GM12864 (cell line): ENCODE data around the gene IGF2BP3.

ENCODE experiments used
- DNase-seq: peaks from one replicate; pipeline ENCODE4 v3.0.0-alpha.2; 2011; ENCODE audit warnings: low read depth
- H3K4me3 ChIP-seq: 2 replicates; pipeline ENCODE4 v1.5.1; 2011; ENCODE audit warnings: mild to moderate bottlenecking, low read depth, low read length, control low read depth
- CTCF ChIP-seq: IDR thresholded peaks from 2 replicates; pipeline ENCODE4 v1.5.1; 2011; ENCODE audit warnings: low read depth, mild to moderate bottlenecking, moderate library complexity, low read length, control low read depth, inconsistent platforms; ENCODE audit errors: missing control alignments

Gene IGF2BP3

GRCh38 chr7:23475576-23475839 lies 5.2 kb upstream of the IGF2BP3 start:
- DNase-seq, result no peak
- no peak for TF ChIP-seq CTCF
- peak overlapping the region; percentile 72; the same call in 1 of the 2 replicates for H3K4me3 ChIP-seq

GRCh38 chr7:23474829-23475575 lies 4.7 kb upstream of the IGF2BP3 start:
- DNase-seq, result no peak

GRCh38 chr7:23474094-23474828 lies 4.0 kb upstream of the IGF2BP3 start:
- DNase-seq, result peak; percentile 91
- peak overlapping the region; percentile 72 for H3K4me3 ChIP-seq
- TF ChIP-seq CTCF, result no peak

More at GRCh38 chr7:23474829-23475575, 4.7 kb upstream of the IGF2BP3 start:
- H3K4me3 ChIP-seq, result peak overlapping the region; percentile 72
- TF ChIP-seq CTCF, result no peak

- no peak for DNase-seq
- peak overlapping the region; percentile 59 for H3K4me3 ChIP-seq
- no peak for TF ChIP-seq CTCF
Observed at GRCh38 chr7:23473844-23474093, 3.5 kb upstream of the IGF2BP3 start.

GRCh38 chr7:23472956-23473843 lies 2.9 kb upstream of the IGF2BP3 start:
- DNase-seq, result no peak
- peak overlapping the region; percentile 59 for H3K4me3 ChIP-seq
- no peak for TF ChIP-seq CTCF

GRCh38 chr7:23472556-23472955 lies 2.3 kb upstream of the IGF2BP3 start:
- no peak for DNase-seq
- no peak for TF ChIP-seq CTCF
- H3K4me3 ChIP-seq, result peak overlapping the region; percentile 91; the same call in 1 of the 2 replicates
